Activated CD4-positive, alpha-beta T cell treated with anti-CD3 and anti-CD28 coated beads, Interleukin-2, amount 50 U/mL, for 4 hours (primary cell): ENCODE data around the gene SARDH.
A peak's percentile ranks its signal among the peaks of the same experiment; 100 is the strongest.

Source experiments
- DNase-seq, 2 experiments: peaks; one replicate each; pipeline ENCODE4 v3.0.0-alpha.2; 2020

The SARDH gene

DNA sequence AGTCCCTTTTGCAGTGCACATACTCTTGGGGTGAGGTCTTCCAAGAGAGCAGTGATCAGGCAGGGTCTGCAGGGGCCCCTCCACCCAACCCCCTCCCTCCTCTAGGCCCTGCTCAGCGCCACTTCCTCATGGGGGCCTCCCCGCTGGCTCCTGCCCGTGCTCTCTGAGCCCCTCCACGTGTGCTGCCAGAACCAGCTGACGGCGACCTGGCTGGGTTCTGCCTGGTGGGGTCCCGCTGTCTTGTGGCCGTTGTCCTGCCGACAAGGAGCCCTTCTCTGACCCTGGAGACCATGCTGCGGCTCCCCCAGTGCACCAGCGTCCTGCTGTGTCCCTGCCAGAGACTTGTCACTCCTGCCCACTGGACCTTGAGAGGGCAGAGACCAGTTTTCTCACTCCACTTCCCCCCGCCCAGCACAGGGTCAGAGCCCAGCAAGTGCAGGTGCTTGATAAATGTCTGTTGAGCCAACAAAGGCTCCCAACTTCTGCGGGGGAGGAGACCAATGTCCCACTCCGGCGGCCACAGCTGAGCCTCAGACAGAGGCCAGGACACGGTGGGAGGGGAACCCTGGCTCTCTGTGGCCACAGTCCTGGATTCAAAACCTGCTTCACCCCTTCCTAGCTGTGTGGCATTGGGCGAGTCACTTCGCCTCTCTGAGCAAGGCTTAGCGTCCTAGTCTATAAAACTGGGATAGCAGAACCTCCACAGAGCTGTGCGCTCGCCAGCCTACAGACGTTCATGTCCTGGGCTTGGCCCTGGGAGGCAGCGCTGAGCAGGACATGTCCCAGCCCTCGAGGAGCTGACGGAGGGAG is 24.8 kb downstream of the SARDH start:
- DNase-seq = no peak

DNA sequence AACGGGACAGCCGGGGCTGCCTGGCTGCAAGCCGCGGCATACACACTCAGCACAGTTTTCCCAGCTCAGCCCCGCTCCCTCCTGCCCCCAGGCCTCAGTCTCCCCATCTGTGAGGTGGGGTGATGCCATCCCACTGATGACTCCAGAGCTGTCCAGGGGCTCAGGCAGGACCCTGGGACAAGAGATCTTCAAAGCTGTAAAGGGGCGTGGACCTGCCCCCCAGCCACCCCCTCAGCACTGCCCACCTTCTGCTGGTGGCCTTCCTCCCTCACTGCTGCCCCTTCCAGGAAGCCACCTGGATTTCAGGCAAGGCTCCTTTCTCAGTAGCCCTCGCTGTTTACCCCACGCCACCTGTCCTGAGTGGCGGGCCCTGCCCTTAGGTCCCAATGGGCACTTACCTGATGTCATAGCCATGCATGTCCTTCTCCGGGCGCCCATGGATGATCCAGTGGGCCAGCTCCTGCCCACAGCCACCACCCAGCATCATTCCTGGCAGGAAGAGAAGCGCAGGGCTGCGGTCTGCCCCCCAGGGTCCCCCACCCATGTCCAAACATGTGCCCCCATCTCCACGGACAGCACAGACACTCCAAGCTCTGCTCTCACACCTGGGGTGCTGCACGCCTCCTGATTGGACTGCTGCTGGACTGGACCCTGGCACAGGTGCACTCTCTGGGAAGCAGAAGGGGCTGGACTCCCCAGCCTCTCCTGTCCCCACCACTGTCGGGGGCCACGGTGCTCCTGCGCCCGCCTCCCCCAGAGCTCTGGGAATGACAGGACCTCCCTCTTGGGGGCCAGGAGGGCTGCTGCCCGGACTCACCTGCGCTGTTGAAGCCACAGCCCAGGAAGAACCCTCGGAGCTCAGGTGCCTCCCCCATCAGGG is 25.7 kb downstream of the SARDH start:
- no peak for DNase-seq

DNA sequence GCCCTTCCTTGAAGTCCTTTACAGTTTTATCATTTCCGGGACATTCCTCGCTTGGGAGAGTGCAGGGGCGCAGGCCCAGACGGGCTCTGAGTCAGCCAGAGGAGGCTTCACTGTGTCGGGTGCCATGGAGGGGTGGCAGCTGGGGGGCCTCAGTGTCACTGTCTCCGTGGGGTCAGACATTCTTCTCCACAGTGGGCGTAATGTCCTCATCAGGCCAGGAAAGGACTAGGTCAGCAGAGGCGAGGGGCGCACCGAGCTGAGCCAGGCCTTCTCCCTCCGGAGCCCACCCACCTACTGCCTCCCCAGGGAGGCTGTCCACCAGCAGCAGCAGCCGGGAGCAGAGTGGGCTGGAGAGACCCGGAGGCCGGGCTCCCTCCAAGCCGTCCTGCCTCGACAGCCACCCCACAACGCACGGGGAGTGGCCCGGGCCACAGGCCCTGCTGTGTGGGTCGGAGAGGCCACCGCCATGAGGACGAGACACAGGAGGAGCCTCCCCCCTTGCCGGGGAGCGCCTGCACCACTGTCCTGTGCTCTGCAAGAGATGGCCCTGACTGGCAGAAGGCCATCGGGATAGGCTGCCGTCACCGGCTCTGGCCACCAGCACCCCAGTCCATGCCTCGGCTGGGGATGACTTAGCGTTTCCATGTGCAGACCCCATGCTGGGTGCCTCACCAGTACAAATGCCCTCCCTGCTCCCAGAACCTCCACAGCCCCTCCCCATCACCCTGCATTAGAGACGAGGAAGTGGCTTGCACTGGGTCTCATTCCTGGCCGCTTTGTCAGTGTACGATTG is 26.5 kb downstream of the SARDH start:
- no peak for DNase-seq

DNA sequence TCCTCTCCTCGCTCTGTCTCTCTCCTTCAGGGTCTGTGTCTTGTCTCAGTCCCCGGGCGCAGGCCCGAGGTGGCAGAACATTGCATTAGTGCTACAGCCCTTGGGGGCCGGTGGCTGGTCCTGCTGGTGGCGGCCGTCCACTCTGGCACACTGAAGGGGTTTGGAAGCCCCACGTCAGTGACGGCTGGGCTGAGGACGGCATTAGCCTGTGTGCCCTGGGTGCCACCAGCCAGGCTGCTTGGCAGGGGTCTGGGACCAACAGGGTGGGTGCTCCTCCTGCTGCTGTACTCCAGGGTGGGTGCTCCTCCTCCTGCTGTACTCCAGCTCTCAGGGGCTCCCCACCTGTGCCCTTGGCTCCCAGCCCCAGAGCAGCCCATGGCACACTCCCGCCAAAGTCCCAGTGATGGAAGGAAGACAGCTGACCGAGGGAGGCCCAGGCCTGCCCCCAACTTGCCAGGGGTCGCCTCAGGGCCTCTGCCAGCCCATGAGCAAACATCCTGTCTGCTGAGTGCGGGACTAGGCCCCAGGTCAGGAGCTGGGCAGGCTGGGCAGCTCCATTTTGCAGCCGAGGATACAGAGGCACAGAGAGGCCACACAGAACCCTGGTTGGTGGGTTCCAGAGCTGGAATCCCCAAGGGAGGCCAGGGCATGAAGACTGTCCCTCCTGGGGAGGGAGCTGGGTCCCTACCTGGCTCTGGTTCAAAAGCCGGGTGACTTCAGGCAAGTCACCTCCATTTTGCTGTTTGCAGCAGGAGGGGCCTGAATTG is 27.3 kb downstream of the SARDH start:
- no peak for DNase-seq

DNA sequence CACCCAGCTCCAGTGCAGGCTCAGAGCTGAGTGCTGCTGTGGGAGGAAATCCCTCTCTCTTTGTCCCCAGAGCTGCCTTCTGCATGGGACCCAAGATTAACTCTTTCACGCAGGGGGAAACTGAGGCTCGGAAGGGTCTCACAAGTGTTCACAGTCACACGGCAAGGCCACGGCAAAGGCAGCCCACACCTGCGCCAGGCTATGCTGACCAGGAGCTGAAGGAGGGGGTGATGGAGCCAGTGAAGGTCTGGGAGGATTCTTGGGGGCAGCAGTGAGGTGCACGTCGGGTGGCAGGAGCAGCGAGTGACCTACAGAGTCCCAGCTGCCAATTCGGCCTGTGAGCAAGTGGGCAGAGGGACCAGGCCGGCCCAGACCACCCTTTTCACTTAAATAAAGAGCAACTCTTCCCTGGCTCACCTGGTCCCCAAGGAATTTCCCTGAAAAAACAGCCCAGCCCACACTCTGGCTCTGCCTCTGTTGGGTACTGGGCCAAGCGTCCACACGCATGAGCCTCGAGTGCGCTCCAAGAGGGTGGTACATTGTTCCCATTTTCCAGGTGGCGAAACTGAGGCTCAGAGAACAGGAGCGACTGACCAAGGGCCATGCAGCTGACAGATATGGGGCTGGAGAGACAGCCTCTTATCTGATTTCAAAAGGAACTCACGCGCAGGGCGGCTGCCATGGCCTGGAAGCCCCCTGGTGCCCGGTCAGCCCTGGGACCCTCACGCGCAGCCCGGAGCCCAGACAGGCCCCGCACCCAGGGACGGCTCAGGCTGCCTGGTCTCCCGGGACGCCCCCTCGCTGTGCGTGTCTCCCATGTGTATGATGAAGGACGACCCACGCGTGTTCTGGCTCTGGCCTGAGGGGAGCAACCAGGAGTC is 28.2 kb downstream of the SARDH start:
- no peak for DNase-seq

DNA sequence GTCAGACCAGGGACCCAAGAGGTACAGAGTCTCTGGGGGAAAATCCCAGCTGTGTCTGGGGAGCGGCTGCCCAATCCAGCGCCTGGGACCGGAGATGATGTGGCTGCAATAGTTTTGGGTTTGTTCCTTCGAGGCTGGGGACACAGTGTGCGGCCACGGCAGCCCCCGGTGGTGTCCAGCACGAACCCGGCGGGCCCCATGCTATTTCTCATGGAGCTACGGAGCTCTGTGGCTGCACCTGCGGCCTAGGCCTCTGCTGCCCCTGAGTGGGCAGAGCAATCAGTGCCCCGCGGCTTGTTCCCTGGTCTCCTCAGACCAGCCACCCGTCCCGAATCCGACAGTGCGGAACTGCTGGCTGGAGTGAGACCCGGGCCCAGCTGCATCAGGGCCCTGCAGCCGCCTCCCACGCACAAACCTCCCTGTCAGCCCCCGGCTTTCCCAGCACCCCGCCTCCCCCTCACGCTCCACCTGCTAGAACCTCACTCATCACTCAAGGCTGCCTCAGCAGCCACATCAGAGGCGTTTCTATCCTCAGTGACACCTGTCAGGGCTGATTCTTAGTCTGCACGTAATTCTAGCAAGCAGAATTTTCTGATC is 29.0 kb downstream of the SARDH start:
- DNase-seq = peak; percentile 69 to 74

DNA sequence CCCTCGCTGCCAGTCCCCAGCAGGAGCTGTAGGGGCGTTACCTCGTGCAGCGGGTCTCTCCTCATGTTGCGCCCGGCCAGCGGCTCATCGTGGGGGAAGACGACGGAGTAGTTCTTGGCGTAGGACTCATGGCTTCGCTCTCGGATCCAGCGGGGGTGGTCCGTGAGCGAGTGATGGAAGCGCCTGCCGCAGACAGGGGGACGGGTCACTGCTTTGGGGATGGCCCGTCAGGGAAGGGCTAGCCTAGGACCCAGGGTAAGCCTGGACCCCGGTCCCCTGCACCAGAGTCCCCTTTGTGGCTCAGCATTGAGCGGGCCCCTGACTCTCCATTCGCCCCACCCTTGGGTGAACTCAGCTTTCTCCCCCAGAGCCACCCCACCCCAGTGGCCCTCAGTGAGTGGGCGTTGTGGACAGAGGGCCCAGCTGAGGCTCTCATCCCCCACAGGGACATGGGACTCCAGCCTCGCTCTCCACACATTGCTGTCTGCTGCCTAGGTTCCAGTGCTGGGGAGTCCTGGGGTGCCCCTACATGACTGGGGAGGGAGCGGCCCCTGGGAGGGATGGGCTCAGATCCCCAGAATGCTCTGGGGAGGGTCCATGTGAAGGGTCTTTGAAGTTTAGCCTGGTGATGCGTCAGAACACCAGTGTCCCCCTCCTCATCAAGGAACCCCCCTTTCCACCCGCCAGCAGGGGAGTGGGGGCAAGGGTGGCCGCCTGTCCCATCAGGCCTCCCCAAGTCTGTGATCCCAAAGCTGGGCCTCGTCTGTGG is 29.7 kb downstream of the SARDH start:
- no peak for DNase-seq

DNA sequence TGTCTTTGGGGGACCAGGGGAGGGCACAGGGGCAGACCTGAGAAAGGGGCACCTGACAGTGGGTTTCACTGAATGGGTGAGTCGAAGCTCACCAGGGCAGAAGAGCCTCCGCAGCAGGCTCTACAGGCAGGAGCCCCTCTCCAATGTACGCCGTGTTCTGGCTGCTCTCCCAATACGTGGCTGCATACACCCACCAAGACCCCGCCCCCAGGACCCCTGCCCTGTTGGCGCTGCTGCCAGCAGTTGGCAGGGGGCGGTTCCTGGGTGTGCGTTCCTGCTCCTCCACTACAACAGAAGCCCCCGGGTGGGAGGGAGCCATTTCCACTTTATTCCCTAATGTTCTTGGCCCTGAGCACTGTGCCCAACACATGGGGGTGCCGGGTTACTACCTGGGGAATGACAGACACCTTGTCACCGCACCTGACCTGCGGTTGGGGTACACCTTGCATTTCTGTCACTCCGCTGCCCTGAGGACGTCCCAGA is 30.3 kb downstream of the SARDH start:
- no peak for DNase-seq

DNA sequence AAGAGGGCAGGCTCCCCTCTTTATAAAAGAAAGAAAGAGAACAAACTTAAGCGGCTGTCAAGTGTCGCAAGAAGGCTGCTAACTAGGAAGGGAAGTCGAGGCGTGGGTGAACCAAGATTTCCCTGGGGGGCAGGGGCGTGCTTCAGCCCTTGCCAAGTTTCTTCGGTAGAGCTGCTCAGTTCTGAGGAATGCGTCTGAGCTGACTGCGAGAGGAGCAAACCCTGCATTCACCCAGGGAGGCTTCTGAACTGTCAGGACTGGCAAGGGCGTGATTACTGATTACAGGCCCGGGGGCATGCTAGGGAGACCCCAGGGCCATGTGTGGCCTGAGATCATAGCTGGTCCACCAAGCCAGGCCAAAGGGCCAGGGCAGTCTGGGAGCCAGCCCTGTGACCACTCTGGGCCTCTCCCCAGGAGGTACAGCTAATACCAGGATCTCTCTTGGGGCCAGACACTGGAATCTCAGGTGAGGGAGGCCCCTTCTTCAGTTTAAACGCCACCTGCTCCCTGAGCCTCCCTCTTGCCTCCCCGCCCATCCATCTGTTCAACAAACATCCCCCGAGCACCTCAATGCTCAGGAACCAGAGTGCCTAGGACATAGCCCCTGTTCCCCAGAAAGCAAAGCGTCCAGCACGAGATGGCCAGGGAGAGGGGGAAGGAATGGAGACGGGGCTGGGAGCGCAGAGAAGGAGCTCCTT is 30.9 kb downstream of the SARDH start:
- DNase-seq = no peak

DNA sequence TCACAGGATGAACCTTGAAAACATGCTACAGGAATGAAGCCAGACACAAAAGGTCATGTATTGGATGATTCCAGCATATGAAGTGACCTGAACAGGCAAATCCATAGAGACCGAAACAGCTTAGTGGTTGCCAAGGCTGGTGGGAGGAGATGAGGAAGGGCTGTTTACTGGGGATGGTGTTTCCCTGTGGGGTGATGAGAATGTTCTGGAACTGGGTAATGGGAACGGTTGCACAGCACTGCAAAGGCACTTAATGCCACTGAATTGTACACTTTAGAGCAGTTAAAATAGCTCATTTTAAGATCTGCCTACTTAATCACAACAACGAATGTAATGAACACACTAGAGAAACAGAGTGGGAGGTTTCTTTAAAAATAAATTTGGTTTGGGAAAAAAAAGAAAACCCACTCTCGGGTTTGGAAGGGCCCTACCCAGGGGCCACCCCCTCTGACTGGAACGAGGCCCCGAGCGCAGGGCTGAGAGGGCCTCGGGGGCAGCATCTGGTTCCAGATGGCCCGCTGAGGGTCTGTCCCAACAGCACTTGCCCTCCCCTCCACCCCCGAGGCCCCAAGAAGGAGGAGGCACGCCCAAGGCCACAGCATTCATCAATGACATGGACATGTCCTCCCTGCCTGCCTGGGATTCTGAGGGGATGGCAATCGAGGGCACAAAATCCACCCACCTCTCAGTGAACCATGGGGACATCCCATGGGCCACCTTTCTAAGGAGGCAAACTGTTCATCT is 31.7 kb downstream of the SARDH start:
- no peak for DNase-seq

DNA sequence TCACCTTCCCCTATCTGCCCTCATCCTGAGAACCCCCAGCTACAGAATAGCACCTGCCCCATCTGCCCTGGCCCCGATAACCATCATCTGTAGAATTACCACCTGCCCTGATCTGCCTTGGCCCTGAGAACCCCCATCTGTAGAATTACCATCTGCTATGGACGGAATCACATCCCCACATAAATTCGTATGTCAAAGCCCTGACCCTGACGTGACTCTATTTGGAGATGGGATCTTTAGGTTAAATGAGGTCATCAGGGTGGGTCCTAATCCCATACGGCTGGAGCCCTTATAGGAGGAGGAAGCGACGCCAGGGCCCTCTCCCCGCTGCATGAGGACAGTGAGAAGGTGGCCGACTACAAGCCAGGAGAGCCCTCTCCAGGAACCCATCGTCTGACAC is 32.6 kb downstream of the SARDH start:
- no peak for DNase-seq

DNA sequence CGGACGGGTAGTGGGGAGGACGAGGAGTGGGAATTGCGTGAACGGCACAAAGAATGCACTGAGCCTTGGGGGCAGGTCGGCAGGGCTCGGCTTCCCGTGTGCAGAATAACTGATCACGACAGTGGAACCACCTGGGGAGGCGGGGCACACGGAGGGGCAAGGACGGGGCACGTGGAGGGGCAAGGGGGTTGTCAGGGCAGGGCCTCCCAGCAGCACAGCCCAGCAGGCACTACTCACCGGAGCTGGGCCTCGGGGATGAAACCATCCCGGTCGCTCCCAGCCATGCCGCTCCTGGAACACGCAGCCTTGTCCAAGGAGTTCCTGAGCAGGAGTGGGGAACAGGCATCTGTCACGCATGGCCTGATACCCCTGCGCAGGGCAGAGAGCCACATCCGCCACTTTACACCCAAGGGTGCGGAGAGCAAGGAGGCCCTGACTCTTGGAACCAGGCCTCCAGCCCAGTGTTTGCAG is 33.4 kb downstream of the SARDH start:
- no peak for DNase-seq

DNA sequence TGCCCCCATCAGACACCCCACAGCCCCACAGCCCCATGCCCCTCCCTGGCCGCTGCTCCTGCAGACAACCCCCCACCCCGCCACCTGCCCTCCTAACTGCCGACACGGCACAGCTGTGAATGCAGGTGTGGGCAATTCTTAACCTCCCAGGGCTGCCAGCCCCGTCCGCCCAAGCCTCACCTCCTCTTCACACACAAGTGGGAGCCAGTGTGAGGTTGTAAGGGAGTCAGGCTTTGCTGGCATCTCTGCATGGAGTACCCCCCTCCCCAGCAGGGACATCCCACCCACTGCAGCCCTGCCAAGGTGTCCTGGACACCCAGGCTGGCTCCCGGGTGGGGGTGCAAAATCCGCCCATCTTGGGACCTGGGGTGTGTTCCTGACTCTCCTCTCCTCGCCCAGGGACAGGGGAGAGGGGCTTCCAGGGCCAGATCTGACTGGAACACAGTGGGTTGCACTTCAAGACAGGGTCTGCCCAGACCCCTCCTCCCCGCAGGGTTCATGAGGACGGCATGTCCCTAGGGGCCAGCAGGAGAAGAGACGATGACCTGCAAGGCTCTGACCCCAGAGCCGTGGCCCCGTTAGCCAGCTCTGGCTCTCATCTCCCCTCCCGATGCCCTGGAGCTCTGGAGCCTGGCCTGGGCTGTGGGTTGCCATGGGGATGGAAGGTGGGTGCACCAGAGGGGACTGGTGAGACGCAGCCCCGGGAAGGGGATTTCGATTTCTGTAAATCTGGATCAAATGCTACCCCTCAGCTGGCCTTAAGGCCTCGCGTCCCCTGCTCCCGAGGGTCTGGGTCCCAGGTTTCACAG is 34.4 kb downstream of the SARDH start:
- DNase-seq = no peak

DNA sequence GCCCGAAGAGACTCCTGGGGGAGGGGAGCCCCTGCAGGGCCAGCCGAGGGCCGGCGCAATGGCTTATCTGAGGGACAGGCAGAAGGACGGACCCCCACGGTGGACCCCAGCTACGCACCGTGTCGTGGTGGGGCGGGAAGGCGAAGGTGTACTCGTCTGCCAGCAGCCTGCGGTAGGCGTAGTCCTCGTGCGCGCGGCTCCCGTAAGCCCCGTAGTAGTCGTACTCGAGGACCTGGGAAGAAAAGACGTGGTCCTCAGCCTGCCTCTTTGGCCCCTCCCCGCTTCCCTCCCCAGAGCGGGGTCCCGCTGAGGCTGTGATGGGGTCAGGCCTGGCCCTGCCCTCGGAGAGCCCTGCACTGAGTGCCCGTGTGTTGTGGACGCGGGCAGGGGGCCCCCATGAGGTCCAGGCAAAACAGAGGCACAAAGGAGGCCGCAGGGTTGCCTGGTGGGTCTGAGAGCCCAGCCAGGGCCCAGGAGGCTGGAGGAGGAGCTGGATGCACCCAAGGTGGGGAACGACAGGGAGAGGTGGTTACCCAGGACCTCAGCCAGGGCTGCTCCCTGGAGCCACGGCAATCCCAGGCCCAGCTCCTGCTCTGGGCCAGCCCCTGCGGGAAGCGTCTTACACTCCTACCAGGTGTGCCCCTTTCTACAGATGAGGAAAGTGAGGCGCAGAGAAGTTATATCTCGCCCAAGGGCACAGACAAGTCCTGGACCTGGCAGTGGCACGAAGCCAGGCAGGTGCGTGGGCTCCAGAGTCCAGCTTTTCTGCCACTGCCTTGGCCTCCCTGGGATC is 35.2 kb downstream of the SARDH start:
- DNase-seq = peak; percentile 23 to 36

DNA sequence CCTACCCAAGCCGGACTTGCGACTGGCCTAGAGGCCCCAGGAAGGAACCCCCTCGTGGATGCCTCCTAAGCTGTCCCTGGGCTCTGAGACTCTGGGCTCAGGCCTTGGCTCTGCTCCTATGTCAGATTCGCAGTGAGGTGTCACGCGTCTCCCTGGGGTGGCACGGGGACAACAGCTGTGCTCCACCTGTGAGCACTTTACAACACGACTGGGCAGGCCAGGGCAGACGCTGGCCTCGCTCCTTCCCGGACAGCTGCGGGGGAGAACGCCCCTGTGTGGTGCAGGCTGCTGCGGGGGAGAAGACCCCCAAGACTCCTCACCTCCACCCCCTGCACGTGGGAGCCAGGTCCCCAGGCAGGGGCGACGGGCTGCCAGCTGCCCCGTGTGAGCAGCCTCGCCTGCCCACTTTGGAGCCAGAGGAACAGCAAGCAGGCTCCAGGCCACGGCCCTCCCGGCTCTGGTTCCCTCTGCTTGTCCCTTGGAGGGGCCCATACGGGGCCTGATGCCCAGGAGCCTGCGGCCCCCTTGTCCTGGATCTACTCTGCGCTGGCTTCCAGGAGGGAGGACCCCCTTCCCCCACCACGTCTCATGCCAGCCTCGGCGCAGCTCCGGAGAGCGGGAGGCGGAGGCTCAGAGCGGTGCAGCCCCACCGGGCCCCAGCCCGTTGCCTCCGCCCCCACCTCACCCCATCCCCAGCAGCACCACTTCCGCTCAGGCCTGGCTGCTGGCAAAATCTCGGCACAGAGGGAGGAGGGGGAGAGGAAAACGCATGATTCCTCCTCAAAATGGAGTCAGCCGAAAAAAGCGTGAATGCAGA is 36.0 kb downstream of the SARDH start:
- peak; percentile 55 to 62 for DNase-seq
